Iris pigment epithelial cell (primary cell): Measurements from ENCODE around the gene FOXP2.
"Not testable (repeated sequence)": the region's sequence is repeated elsewhere in the genome, so short reads cannot be mapped to it uniquely, and the experiment has no call there.

Experiments used
- DNase-seq: peaks from one replicate; pipeline ENCODE4 v3.0.0-alpha.2; 2011; ENCODE audit warnings: low read depth

FOXP2 gene

GRCh38 chr7:114590298-114590697, 175.7 kb downstream of the FOXP2 start:
- DNase-seq, result no peak

GRCh38 chr7:114598946-114599345, 184.3 kb downstream of the FOXP2 start:
- DNase-seq, result no peak

DNA sequence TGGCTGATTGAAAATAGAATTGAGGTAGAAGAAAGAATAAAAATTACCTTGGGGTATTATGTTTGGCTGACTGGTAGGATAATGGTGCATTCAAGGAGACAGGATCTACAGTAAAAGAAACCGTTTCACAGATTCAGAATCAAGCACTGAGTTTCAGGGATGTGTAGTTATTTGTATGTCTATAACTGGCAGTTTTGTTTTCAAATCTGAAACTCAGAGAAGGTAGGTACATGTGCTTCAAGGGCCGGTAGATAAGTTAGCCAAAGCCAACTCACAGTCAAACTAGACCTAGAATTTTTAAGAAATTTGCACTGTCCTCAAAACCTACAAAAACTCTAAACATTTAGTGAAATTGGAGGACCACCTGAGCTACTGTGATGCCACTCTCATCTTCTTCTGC, 191.5 kb downstream of the FOXP2 start:
- no peak for DNase-seq

DNA sequence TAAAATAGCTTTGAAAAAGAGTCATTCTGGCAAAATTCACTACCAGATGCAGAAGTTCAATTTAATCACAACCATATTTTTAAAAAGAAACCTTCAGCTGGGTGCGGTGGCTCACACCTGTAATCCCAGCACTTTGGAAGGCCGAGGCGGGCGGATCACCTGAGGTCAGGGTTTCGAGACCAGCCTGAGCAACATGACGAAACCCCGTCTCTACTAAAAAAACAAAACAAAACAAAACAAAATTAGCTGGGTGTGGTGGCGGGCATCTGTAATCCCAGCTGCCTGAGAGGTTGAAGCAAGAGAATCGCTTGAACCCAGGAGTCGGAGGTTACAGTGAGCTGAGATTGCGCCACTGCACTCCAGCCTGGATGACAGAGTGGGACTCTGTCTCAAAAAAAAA, 194.2 kb downstream of the FOXP2 start:
- DNase-seq, result not testable (repeated sequence)

DNA sequence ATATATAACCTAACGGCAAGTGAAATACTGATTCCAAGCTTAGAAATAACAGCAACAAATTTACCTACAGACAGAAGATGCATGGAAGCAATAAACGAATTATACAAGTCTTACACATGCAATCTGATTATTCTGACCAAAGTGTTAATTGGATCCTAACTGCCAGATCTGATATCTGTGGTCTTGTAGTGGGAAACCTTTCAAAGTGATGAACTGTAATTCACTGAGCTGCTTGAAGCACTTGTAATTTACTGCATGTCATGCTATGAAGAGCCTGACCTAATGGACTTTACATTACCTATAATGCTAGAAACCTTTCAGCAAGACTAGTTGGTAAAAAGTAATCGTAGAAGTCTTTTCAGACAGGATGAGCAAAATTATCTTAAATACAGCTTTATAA, 205.6 kb downstream of the FOXP2 start:
- no peak for DNase-seq

DNA sequence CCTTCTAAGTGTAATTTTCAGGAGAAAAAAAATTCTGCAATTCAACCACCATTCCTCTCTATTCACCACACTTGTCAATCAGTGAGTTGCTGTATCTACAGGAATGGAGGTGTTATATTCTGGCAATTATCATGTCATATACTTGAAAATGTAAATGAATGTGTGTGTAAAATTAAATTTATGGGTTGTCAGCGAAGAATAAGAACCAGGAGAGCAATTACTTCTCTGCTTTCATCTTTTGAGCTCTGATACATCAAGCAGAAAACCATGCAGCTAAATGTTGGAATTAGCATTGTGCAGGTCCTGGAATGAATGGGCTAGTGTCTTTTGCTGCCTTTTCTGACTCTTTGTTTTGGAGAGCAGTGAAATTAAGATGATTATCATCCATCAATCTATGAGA, 207.6 kb downstream of the FOXP2 start:
- DNase-seq, result no peak

DNA sequence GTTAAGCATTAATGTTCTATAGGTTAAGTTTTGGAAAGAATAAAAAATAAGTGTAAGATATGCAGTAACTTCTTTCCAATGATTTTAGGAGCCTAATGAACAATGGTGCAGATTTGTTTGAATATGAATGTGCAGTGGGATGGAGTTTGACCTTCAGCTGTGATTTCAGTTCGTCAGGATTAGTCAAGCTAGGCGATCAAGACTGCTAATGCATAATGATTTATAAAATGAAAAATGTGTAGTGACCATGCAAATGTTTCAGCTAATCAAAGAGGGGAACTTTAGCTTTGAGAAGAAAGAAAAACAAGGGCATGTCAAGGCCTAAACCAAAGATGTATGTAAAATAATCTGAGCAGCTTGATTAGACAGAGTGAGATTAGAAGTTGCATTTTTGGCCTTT, 208.5 kb downstream of the FOXP2 start:
- no peak for DNase-seq

GRCh38 chr7:114627231-114627630, 212.6 kb downstream of the FOXP2 start:
- no peak for DNase-seq

GRCh38 chr7:114628362-114628761, 213.7 kb downstream of the FOXP2 start:
- no peak for DNase-seq

DNA sequence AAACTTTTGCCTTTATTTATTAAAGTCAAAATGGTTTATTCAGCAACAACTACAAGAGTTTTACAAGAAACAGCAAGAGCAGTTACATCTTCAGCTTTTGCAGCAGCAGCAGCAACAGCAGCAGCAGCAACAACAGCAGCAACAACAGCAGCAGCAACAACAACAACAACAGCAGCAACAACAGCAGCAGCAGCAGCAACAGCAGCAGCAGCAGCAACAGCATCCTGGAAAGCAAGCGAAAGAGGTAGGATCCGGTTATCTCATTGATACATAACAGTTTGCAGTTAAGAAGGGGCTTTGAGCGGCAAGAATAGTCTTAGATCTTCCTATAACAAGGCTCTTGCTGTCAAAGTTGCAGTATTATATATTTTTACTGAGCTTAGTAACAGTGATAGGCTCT, 215.1 kb downstream of the FOXP2 start:
- DNase-seq, result no peak

- no peak for DNase-seq
Observed at GRCh38 chr7:114630201-114630990, 215.8 kb downstream of the FOXP2 start.

DNA sequence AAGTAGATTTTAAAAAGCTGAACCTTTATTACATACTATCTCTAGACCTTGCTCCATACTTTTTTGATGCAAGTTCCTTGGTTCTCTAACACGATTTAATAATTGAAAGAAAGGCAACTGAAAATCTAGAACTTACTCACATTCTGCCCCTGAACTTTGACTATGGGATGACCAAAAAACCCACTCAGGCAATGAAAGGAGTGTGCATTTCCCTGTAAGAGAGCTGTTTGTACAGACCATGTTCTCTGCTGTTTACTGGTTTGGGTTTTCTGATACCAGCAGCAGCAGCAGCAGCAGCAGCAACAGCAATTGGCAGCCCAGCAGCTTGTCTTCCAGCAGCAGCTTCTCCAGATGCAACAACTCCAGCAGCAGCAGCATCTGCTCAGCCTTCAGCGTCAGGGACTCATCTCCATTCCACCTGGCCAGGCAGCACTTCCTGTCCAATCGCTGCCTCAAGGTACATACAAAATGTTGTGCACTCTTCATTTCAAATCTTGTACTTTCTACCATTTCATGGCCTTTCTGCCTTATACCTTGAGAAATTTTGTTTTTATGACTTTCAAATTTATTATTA, 216.7 kb downstream of the FOXP2 start:
- DNase-seq, result no peak

DNA sequence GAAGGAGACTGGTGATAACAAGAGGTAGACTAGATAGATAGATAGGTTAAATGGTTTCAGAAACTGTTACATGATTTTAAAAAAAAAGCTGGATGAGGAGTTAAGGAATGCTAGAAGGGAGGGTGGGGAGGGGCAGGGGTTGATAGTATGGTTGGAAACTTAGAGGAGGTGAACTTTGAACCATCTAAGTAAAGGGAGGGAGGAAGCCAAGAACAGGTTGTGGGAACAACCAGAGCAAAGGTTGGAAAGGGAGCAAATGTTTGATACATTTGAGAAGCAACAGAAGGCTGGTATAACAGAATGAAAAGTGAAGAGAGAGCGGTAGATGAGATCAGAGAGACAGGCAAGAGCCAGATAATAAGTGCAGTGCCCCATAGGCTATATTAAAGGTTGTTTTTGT, 224.8 kb downstream of the FOXP2 start:
- no peak for DNase-seq

DNA sequence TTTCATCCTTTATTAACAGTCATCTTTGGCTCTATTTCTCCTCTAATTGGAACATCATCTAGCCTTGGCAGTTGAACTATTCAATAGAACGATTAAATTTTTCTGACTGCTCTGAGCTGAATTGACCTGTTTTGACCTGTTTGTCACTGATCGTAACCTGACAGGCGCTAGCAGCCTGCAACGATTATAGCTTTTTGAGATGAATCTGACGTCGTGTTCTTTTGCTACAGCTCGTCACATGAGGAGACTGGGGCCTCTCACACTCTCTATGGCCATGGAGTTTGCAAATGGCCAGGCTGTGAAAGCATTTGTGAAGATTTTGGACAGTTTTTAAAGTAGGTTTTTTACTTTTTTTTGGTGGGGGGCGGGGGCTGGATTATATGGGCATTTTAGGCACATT, 229.8 kb downstream of the FOXP2 start:
- DNase-seq, result no peak

DNA sequence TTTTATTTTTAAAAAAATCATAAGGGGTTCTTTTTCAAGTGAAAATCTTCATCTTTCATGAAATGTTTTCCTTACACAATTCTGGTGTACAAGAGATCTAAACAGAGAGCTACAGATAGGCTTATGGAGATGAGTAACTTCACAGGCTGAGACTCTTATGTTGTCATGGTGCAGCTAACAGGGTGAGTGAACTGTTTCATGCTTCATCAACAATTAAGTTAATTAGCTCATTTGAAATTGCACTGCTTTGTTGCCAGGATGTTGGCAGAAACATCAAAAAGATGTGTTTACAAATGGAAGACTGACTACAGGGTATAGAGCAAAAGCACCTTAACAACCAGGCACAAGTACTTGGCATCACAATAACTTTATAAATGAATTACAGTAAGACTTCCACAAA, 230.8 kb downstream of the FOXP2 start:
- no peak for DNase-seq

DNA sequence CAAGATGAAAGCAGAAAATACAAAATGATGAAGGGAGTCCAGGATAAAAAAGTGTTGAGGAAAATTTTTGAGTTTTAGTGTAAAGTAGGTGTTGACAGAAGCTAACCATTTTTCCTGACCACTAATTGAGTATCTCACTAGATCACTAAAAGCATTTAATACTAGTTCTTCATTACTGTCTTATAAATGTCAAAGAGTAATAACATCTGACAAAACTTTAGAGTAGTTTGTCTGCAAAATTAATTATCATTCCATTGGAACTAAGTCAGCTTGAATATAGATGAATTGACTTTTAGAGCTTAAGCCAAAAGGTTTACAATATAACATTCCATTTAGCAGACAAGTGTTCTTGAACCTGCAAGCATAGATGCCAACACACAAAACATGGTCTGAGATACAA, 232.9 kb downstream of the FOXP2 start:
- no peak for DNase-seq

- DNase-seq, result no peak
Observed at GRCh38 chr7:114648117-114648516, 233.5 kb downstream of the FOXP2 start.

- DNase-seq, result no peak
Observed at GRCh38 chr7:114648680-114649079, 234.1 kb downstream of the FOXP2 start.

GRCh38 chr7:114649689-114650088, 235.1 kb downstream of the FOXP2 start:
- no peak for DNase-seq

- no peak for DNase-seq
Observed at GRCh38 chr7:114650491-114650890, 235.9 kb downstream of the FOXP2 start.

DNA sequence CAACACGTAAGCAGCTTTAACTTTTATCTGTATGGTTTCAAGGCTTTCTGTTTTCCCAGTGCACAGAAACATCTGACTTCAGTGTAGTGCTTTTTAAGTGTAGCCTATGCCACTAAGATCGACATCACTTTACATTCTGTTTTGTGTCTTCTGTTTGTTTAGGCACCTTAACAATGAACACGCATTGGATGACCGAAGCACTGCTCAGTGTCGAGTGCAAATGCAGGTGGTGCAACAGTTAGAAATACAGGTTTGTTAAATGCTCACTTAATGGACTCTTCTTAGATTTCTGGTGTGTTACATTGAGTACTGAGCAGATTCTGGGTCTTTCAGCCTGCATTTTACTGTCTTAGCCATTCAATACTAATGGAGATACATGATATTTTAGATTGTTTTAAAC, 237.4 kb downstream of the FOXP2 start:
- DNase-seq, result no peak

DNA sequence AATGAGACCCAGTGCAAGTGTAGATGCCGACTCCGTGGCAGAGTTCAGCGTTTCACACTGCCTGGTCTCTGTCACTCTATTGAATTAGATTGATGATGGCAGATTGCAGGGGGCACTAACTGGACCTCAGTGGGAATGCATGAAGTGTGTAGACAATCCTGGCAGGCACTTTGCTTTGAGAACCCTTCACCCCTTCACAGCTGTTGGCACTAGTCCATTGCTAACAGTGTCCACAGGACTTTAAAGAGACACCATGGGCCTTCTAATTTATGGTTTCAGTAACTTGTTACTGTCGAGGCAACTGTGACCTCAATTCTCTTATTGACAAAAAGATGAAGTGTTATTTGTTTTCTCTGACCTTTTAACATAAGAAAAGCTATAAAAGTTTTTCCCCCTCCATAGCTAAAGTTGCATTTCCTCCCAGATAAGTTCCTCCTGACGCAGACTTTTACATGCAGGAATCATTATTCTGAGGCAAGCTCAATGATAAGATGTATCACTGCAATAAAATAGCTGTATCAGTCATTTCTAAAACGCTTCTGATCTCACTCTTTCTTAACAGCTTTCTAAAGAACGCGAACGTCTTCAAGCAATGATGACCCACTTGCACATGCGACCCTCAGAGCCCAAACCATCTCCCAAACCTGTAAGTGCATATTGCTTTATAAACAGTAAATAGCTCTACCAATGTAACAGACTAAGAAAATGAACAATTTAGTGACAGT, 238.9 kb downstream of the FOXP2 start:
- no peak for DNase-seq

- DNase-seq, result no peak
Observed at GRCh38 chr7:114656466-114656865, 241.9 kb downstream of the FOXP2 start.
